NCI-H526 (cell line): ENCODE measurements around the gene ASCL2.
"Not testable (repeated sequence)": the region's sequence is repeated elsewhere in the genome, so short reads cannot be mapped to it uniquely, and the experiment has no call there.

ENCODE experiments used
- DNase-seq, 2 experiments: peaks; one replicate each; lab custom pipeline; 2025; lab: John Stamatoyannopoulos, UW

ASCL2 gene

DNA sequence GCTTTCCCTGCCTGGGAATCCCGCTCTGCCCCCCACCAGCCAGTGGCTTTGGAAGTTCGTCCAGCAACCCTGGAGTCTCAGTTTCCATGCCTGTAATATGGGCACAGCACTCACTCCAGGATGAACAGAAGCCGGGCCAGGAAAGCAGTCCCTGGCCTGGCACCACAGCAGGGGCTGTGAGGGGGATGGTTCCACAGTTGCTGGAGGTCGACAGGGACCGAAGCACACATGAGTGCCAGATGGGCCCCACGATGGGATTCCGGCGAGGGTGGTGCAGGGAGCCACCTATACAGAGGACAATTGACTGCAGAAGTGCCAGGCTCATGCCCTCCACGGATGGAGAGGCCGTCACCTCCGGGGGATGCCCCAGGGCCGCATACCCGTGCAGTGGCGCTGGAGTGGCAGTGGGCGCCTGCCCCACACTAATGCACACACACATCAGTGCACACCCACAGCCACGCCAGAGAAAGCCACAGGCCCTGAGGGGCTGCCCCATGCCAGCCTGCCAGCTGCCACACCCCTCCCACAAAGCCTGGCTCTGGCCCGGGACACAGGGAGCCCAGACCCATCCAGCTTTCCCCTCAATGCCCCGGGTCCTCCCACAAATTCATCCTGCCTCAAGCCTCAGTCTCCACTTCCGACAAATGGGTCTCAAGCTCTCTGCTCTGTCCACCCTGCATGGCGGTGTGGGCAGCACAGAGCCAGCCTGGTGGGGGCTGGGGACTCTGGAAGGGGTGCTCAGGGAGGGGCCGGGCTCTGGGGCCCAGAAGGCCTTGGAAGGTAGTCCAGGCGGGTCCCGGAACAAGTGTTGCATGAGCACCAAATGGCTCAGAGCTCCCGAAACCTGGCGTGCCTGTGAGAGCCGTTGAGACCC, 9.7 kb downstream of the ASCL2 start:
- peak in 1 of 2 experiments; percentile 48 for DNase-seq

DNA sequence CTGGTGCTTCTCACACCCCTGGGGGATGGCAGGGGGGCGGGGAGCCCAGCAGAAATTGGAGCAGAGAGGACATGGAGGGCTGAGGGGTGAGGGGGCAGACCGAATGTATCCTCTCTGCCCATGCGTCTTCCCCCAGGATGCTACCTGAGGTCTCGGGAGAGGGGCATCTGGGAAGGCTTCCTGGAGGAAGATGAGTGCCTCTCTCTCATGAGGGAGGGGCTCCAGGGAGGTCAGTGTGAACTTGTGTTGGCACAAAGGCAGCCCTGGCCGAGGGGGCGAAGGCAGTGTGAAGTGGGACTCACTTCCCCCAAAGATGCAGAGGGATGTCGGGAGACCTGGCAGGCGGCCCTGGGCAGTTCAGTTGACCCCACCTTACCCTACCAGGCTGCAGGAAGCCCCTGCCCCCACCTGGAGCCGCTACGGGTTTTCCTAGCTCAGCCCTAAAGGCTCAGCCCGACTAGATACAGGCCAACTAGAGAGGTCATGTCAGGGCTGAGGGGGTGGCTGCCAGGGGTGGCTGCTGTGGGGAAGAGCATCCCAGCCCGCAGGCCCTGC, 10.4 kb downstream of the ASCL2 start:
- peak in 1 of 2 experiments; percentile 62 for DNase-seq

DNA sequence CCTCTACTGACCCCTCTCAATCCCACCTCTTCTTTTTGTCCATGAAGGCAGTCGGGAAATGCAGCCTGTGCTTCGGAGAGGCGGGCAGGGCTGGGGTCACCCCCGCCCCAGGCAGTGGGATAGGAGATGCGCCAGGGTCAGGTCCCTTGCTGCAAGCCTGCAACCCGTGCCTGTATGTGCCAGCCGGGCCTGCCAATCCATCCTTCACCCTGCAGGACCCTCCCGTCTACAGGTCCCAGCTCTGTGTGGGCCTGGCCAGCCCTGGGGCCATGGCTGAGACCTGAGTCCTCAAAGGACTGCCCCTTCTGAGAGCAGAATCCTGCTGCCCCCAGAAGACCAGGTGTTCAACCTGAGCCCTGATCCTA, 10.9 kb downstream of the ASCL2 start:
- no peak for DNase-seq

DNA sequence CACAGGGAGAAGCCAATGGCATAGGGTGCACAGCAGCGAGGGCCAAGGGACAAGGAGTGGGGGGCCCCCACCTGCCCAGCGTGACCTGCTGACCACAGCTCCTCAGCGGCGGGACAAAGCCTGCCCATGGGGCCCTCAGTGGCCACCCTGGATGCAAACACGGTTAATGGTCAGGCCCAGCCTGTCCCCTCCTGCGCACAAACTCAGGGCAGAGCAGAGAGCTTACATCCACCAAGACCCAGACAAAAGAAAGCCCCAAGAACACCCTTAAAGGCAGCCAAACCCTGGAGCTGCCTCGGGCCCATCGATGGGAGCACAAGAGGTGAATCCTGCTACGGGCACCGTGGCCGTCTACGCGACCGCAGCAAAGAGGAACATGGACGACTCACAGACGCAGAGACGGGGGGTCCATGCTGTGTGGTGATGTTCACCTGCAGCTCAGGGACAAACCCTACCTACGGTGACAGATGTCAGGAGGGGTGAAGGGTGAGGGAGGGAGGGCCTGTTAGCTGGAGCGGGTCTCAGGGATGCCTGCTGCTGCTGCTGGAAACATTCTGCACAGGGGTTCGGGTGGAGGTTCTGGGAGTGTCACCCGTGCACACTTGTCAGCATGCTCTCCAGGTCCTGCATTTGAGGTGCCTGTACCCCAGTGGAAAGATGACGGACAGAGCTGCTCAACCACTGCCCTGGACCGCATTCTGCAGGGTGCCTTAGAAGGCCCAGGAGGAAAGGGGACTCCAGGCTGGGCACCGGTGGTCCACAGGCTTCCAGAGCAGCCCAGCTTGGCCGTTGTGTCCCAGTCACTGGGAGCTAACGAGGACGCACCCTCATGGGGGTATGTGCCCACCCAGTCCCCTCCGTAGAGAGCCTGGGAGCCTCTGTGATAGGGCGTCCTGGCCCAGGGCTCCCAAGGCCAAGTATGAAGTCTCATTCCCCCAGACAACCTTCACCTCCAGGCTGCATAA, 11.6 kb downstream of the ASCL2 start:
- DNase-seq: no peak

DNA sequence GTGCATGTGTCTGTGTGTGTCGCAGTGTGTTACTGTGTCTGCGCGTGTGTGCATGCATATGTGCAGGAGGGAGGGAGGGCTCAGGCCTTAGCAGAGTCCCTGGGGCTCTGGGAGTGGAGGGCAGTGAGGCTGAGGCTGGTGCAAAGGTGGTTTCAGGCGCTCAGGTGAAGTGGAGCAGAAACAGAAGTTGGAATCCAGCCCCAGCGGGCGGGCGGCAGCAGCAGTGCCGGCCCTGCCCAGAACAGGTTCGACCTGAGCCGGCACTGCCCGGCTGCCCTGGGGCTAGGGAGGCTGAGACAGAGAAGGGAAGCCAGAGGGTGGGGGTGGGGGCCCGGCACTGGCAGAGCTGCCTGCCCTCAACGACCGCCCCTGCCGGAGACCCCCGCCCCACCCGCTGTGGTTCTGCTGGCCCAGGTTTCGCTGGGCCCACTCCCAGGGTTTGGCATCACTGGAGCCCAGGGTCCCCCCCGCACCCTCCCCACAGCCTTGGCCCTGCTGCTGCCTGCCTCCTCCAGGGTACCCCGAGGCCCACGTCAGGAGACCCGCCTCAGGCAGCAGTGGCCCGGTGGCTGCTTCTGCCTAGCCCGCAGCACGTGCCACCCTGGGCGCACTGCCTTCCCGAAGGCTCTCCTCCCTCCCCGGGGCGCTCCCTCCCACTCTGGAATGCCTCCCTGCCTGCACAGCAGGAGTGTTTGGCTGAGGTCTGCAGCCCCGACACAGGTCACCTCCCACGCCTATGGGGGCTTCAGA, 13.3 kb downstream of the ASCL2 start:
- DNase-seq: peak; percentile 96 to 98

DNA sequence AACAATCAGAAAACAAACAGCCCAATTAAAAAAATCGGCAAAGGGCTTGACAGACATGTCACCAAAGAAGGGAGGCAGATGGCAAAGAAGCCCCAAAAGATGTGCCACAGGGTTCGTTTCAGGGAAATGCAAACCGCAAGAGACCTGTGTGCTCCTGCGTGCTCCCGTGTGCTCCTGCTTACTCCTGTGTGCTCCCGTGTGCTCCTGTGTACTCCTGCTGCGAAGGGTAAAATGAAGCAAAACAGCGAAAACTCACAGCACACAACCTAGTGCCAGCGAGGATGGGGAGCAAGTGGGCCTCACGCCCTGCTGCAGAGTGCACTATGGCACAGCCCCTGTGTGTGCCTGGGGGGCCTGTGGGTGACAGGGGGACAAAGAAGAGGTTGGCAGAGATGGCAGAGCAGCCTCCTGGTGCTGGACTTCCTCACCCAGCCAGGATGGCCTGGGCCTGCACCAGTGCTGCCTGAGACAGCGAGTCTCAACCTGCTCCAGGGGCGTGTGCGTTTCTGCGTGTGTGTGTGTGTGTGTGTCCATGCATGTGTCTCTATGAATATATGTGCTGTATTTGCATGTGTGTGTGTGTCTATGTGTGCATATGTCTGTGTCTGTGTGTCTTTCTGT, 14.0 kb downstream of the ASCL2 start:
- DNase-seq: peak in 1 of 2 experiments; percentile 97

DNA sequence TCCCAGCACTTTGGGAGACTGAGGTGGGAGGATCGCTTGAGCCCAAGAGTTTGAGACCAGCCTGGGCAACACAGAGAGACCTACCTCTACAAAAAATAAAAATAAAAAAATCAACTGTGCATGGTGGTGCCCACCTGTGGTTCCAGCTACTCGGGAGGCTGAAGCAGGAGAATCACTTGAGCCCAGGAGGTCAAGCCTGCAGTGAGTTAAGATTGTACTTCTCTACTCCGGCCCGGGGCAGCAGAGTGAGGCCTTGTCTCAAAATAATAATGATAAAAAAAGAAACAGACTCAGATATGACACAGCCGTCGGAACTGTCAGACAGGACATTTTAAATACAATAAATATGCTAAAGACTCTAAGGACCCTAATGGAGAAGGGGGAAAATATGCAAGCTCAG, 18.4 kb downstream of the ASCL2 start:
- DNase-seq: no peak

DNA sequence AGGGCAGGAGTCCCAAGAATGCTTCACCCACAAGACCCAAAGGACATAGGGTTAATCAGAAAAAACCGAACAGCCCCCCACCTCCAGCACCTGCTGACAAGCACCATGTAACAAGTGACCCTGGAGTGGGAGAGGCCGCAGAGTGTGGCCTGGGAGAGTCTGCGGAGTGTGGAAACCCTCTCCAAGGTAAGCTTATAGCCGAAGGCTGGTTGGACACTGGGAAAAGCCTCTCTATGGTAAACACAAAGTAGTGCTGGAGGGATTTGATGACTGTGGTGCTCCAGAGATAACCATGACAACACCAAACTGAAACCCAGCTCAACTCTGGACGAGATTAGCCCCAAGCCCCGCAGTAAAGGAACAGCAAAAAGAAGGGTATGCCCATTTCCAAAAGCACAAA, 19.2 kb downstream of the ASCL2 start:
- no peak for DNase-seq

DNA sequence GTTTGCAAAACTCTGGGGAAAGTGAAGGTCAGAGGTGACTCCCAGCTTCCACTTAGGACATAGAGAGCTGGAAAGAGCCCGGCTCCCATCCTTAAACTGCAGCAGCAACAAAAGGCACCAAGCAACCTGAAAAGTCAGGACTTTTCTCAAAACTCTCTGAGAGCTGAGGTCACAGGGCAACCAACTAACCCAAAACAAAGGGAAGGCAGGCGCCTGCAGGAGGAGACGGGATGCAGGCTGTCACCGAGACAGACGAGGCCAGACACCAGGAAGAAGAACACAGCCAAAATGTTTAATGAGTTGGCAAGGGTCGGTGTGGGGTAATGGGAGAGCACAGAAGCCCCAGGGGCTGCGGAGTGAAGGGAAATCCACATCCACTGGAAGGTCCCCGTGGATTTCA, 19.9 kb downstream of the ASCL2 start:
- no peak for DNase-seq

DNA sequence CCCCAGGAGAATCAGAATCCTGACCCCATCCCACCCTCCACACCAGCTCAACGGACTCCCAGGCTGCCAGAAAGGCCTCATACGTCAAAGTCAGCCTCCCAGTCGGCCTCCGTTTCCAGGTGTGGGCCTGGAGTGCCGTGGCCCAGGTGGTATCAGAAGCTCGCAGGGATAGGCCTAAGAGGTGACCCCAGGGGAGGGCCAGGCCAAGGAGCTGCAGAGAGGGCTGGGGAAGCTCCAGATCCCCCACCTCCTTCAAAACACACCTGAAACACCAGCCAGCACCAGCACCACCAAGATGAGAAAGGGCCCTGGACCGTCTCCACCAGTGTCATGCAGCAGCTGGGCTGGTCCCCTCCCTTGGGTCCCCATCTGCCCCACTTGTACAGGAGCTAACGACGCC, 20.3 kb downstream of the ASCL2 start:
- no peak for DNase-seq

DNA sequence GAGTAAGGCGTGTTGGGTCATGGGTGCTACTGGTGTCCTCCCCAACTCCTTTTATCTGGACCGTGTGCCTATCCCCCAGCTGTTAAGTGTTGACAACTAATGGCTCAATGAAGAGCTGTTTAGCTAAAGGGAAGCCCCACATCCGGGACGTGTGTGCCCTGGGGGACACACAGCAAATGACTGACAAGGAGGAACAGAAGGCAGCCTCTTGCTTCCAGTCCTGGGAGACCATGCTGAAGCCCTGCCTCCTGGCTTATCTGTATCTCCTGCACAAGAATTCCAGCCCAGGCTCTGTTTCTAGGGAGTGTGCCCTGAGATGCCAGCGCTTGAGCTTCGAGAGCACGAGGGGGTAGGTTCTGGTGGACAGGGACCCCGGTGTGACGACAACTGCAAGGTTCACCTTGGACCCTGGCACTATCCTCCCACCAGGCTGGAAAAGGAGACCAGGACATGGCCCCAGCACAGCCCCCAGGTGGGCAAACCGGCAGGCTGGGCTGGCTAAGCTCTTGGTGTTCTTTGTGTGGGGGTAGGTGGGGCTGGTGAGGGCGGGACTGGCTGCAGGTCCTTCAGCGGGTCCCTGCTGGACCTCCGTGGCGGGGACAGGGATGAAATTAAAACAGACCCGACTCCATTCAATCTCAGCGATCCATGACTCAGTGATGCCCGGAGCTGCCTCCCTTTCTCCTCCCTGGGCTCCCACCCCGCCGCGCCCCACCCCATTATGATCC, 21.0 kb downstream of the ASCL2 start:
- DNase-seq: no peak

DNA sequence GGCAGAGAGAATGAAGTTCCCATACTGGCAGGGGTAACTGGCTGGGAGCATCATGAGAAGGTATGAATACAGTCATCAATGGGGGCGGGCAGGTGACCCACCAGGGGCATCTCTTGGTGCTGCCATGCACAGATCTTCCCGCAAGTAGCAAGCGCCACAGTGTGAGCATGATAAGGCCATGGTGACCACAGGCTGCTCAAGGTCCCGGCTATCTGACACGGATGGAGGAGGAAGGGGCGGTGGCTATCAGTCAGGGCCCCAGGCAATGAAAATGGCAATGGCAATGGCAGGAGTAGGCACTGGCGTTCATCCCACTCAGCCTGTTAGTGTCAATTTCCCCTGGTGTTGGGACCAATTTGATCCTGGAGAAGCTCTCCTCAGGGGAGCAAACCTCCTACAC, 21.6 kb downstream of the ASCL2 start:
- no peak for DNase-seq

DNA sequence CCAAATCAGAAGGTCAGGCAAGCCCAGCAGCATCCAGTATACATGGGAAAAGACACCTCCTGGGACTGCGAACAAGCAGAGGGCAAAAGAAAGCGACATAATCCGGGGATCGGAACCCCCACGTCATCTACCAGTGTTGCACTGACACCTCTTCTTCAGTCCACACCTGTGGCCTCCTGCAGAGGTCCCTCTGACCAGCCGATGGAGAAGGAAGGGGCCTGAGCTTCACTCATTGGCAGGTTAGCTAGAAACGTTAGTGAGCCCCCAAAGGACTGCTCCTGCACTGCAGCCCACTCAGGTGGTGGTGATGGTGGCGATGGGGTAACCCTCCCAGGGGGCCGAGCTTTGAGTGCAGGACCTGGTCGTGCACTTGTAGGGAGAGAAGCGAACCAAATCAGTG, 22.1 kb downstream of the ASCL2 start:
- DNase-seq: no peak

DNA sequence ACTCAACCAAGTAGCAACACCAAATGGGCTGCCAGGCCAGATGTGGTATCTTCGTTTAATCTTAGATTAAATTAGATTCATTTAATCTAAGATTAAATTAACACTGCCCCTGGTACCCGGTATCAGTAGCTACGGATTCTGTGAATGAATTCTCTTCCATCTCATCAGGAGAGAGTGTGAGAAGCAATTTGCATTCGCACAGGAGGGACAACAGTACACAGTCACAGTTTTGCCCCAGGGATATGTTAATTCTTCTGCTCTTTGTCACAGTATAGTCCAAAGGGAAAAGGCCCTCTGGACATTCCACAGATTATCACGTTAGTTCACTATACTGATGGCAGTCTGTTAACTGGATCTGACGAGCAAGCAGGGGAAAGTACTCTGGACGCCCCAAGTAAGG, 22.9 kb downstream of the ASCL2 start:
- DNase-seq: peak; percentile 22 to 54

DNA sequence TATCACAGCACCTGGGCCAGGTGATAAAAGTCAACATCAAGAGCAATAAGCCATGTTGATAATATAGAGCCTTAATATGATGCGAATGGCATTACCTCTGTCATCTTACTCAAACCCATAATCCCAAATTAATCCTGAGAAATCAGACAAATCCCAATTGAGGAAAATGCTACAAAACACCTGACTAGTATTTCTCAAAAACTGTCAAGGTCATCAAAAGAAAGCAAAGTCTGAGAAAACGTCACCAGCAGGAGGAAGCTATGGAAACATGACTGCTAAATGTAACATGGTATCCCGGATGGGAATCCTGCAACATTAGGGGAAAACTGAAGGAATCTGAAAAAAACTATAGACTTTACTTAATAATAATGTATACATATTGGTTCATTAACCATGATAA, 29.6 kb downstream of the ASCL2 start:
- DNase-seq: no peak

DNA sequence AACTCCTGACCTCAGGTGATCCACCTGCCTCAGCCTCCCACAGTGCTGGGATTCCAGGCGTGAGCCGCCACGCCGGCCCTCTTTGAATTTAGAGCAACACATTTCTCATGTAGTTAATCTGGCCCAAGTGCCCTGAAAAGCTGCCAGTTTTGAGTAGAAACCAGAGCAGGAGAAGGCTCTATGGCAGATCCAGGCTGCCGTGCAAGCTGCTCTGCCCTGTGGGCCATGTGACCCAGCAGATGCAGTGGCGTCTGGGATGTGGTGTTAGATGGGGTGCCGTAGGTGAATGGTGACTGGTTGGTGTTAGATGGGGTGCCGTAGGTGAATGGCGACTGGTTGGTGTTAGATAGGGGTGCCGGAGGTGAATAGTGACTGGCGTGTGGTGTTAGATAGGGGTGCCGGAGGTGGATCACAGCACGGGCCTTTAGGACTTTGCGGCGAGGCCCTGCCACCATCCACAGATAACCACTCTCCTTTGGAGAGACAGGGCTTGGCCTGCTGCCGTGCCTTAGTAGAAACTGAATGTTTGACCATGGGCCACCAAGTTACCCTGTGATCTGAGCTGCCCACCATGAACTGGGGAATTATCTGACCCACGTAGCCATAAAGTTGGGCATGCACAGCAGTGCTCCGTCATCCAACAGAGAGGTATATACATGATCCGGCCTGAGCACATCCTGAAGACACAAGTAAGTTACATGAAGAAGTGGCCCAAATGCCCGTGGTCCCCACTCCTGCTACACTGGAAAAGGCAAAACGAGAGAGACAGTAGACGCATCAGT, 32.7 kb downstream of the ASCL2 start:
- no peak for DNase-seq

DNA sequence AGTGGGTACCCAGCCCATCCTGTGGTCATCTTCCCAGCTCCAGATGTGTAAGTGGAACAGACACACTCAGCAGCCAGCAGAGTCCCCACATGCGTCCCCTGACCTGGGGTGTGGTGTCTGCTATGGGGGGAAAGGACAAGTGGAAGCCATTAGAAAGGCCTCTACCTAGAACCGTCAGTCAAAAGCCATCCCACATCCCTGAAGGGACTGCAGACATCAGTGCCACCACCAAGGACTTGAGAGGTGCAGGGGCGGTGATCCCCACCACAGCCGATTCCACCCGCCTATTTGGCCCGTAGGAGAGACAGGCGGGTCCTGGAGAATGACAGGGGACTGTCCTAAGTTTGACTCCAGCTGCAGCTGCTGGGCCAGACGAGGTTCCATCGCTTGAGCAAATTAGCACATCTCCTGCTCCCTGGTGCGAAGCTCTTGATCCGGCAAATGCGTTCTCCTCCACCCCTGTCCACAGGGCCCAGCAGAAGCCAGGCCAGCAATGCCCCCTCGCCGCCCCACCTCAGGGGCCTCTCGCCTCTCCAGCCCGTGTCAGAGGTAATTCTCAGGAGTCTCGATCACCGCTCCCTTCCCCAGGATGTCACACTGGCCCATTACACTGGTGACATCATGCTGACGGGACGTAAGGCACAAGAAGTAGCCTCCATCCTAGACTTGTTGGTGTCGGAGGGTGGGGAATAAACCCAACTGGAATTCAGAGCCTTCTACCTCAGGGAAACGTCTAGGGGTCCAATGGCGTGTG, 33.8 kb downstream of the ASCL2 start:
- not testable (repeated sequence) for DNase-seq

DNA sequence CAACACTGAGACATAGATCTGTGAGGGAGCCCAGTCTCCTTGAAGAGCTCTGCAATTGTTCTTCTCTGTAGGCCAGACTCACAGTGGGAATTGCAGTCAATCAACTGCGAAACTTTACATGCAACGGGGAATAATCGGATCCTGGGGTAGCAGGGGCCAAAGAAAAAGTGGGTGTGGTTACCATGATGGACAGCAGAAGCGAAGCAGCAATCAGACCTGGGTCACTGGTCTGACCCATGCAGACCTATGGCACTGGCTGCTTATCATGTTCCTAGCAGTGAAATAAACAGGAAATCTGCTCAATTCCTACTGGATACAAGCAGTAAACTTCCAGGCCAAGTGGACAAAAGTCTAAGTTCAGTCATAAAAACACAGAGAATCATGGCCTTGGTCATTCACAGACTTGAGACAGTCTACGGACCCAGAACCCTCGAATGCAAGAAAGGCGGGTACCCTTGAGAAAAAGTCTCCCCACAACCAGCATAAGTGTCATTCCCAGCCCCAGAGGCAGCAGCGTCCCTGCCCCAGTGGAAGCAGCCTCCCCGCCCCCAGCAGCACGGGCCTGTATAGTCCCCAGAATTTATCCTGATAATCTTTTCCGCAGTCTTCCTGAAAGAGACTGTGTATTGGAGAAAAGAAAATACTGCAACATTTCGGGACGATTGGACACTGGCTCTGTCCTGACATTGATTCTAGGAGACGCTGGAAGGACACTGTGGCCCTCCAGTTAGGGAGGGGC, 34.6 kb downstream of the ASCL2 start:
- no peak for DNase-seq
